Measurements from ENCODE around the gene CLCF1.

GRCh38 chr11:67344264-67344663, 29.1 kb downstream of the CLCF1 start:
- TF ChIP-seq POLR2AphosphoS5 (IDR thresholded peaks at IDR 0.05), result no peak
- TF ChIP-seq POLR2A (IDR thresholded peaks at IDR 0.05), result no peak

Measured in stomach (tissue), 4 donors.